Endothelial cell of umbilical vein (primary cell): ENCODE results near the gene RSPO1. TPM values are rescaled to one million over a fixed set of nuclear protein-coding genes. Genes with fewer than 3 reads are reported as not detected.

ENCODE experiments used
- BruUV-seq: library from RNA; stranded (reverse); fragments of 400-500 nt; replicated peaks from 2 replicates; lab custom pipeline; 2021; lab: Mats Ljungman, UMichigan
- CTCF ChIA-PET: fragments of 300-600, 350-600 bp; sonication (Branson Sonifier 250); formaldehyde crosslinking; loops from one replicate; lab custom pipeline; 2021; ENCODE audit warnings: antibody characterized with exemption, inconsistent platforms; lab: Charles Lee
- POLR2A ChIA-PET: fragments of 300-600, 350-600 bp; sonication (Branson Sonifier 250); formaldehyde crosslinking; loops from one replicate; lab custom pipeline; 2021; ENCODE audit warnings: antibody characterized with exemption, inconsistent platforms; lab: Charles Lee
- DNase-seq: peaks from one replicate; pipeline ENCODE4 v3.0.0-alpha.2; 2011; ENCODE audit warnings: low read depth, low spot score
- FAIRE-seq: peaks from 2 replicates; lab custom pipeline; 2011; peaks lifted over from hg19 to GRCh38; lab: Jason Lieb, UNC
- H2AFZ ChIP-seq: 2 replicates; pipeline ENCODE4 v1.6.0; 2012; ENCODE audit warnings: low read depth, low read length, control low read depth, inconsistent platforms
- H3K27ac ChIP-seq: 2 replicates; pipeline ENCODE4 v1.5.1; 2011; ENCODE audit warnings: low read depth, mild to moderate bottlenecking, control low read depth, low read length, moderate library complexity; ENCODE audit not compliant: insufficient read depth
- H3K27me3 ChIP-seq, 2 experiments: 2 replicates each; pipeline versions ENCODE4 v1.6.0 to v1.6.1; 2011; ENCODE audit warnings: low read length in 2 of 2, mixed read lengths in 1 of 2; ENCODE audit not compliant: control insufficient read depth in 2 of 2, insufficient read depth in 2 of 2
- H3K36me3 ChIP-seq, 2 experiments: 2 replicates in 1 of 2; 3 replicates in 1 of 2; pipeline ENCODE4 v1.5.1; 2011; ENCODE audit warnings: low read length in 2 of 2, mild to moderate bottlenecking in 1 of 2, moderate library complexity in 1 of 2; ENCODE audit not compliant: control insufficient read depth in 2 of 2, insufficient read depth in 2 of 2; ENCODE audit errors: extremely low read depth in 1 of 2
- H3K4me1 ChIP-seq: 3 replicates; pipeline ENCODE4 v1.5.1; 2011; ENCODE audit warnings: mild to moderate bottlenecking, low read length; ENCODE audit not compliant: control insufficient read depth, insufficient read depth; ENCODE audit errors: extremely low read depth
- H3K4me2 ChIP-seq: 2 replicates; pipeline ENCODE4 v1.6.1; 2011; ENCODE audit warnings: low read length, control low read depth, mixed read lengths; ENCODE audit not compliant: insufficient read depth
- H3K4me3 ChIP-seq, 3 experiments: fragments of 200-600 bp in 1 of 3; sonication (generic), shearing (Covaris generic) in 1 of 3; replicated peaks in 1 of 3; 2 replicates each; pipeline ENCODE4 v1.5.1; 2011 to 2016; ENCODE audit warnings: control low read depth in 3 of 3, low read length in 3 of 3, mild to moderate bottlenecking in 2 of 3, inconsistent platforms in 1 of 3, low read depth in 1 of 3, moderate library complexity in 1 of 3; ENCODE audit not compliant: insufficient read depth in 1 of 3
- H3K79me2 ChIP-seq: 2 replicates; pipeline ENCODE4 v1.6.0; 2012; ENCODE audit warnings: low read length, inconsistent platforms; ENCODE audit not compliant: control insufficient read depth, insufficient read depth
- H3K9ac ChIP-seq: replicated peaks from 2 replicates; pipeline ENCODE3; 2011; ENCODE audit warnings: low read length, control low read depth; ENCODE audit not compliant: insufficient read depth; ENCODE audit errors: extremely low read depth
- H3K9me1 ChIP-seq: replicated peaks from 3 replicates; pipeline ENCODE4 v1.6.0; 2011; ENCODE audit warnings: mild to moderate bottlenecking, low read length; ENCODE audit not compliant: control insufficient read depth, insufficient read depth; ENCODE audit errors: extremely low read depth
- H3K9me3 ChIP-seq: replicated peaks from 2 replicates; pipeline ENCODE4 v1.5.1; 2012; ENCODE audit warnings: low read length, inconsistent platforms; ENCODE audit not compliant: control insufficient read depth, insufficient read depth
- H4K20me1 ChIP-seq: replicated peaks from 2 replicates; pipeline ENCODE3; 2011; ENCODE audit warnings: mild to moderate bottlenecking, low read length; ENCODE audit not compliant: control insufficient read depth, insufficient read depth; ENCODE audit errors: extremely low read depth
- EZH2 ChIP-seq: IDR thresholded peaks from 2 replicates; pipeline ENCODE4 v1.6.1; 2012; ENCODE audit warnings: borderline replicate concordance, low read depth, mild to moderate bottlenecking, moderate library complexity, low read length, inconsistent platforms; ENCODE audit not compliant: severe bottlenecking
- FOS ChIP-seq: IDR thresholded peaks from 2 replicates; pipeline ENCODE4 v1.6.1; 2011; ENCODE audit warnings: mild to moderate bottlenecking, low read length, moderate library complexity, borderline replicate concordance; ENCODE audit not compliant: insufficient read depth
- GATA2 ChIP-seq: IDR thresholded peaks from 2 replicates; pipeline ENCODE4 v1.7.0; 2011; ENCODE audit warnings: low read depth, mild to moderate bottlenecking, moderate library complexity, mixed read lengths, low read length; ENCODE audit not compliant: insufficient read length, insufficient read depth
- JUN ChIP-seq: IDR thresholded peaks from 2 replicates; pipeline ENCODE4 v1.6.1; 2011; ENCODE audit warnings: borderline replicate concordance, low read depth; ENCODE audit not compliant: insufficient read length, insufficient read depth
- MAX ChIP-seq: IDR thresholded peaks from 2 replicates; pipeline ENCODE4 v1.6.1; 2011; ENCODE audit not compliant: insufficient read depth, insufficient read length
- MYC ChIP-seq: IDR thresholded peaks from one replicate; pipeline ENCODE4 v1.6.1; 2011; ENCODE audit warnings: mild to moderate bottlenecking, low read depth, low read length
- POLR2A ChIP-seq: IDR thresholded peaks from 2 replicates; pipeline ENCODE4 v1.6.1; 2012; ENCODE audit warnings: low read depth, mild to moderate bottlenecking, control low read depth, low read length
- POLR2AphosphoS5 ChIP-seq: IDR thresholded peaks from 2 replicates; pipeline ENCODE4 v1.6.1; 2012; ENCODE audit warnings: low read depth, mild to moderate bottlenecking, control low read depth, low read length, moderate library complexity; ENCODE audit not compliant: insufficient read depth
- dilution Hi-C: fragments of 300-500 bp; cut with MboI; formaldehyde crosslinking; loops from one replicate; pipeline ENCODE4 v1.15.0; 2019; ENCODE audit warnings: low sequenced_read_pairs; ENCODE audit not compliant: extremely low pct_ligation_motif_present
- intact Hi-C: fragments of 100-400 bp; cut with micrococcal nuclease; formaldehyde crosslinking; loops from one replicate; pipeline ENCODE4 v1.10.0; 2022
- polyA plus RNA-seq, 4 experiments: library from polyadenylated mRNA; depleted of rRNA in 3 of 4; stranded (reverse) in 3 of 4; unstranded in 1 of 4; fragments of >200 nt; gene quantifications; 2 replicates each; pipeline versions ENCODE4 v1.2.1 to v1.2.3, GENCODE V29; 2011 to 2012; ENCODE audit warnings: missing spikeins in 1 of 4
- total RNA-seq: library from RNA; stranded (reverse); gene quantifications from 2 replicates; pipeline ENCODE4 v1.2.3, GENCODE V29; 2021
- TF ChIP-seq, protein P1 (sequence below), 2 donors: IDR thresholded peaks; 1 replicate in 1 of 2; 2 replicates in 1 of 2; pipeline ENCODE4 v1.5.1; 2011; ENCODE audit warnings: low read length in 2 of 2, mild to moderate bottlenecking in 2 of 2, moderate library complexity in 2 of 2, control low read depth in 1 of 2, inconsistent platforms in 1 of 2, low read depth in 1 of 2; ENCODE audit not compliant: insufficient read depth in 1 of 2; ENCODE audit errors: extremely low read depth in 1 of 2

Gene RSPO1
- total and polyA plus RNA-seq, 2 donors (not counting 3 experiments of a cell fraction or from before 2014, with no cell fraction given): not detected

GRCh38 chr1:37663426-37664000 is 28.8 kb upstream of the RSPO1 start:
- no peak overlapping the region for H2AFZ ChIP-seq
- H3K9me1 ChIP-seq: no peaks in the 10 kb centered on the region
- no peaks in the 10 kb centered on the region for H4K20me1 ChIP-seq
- H3K9ac ChIP-seq: no peak overlapping the region
- no TSS peak for BruUV-seq
- no peaks in the 10 kb centered on the region for H3K79me2 ChIP-seq
- FAIRE-seq (no peak), DNase-seq (no peak)
- H3K27ac ChIP-seq: no peak overlapping the region
- TF ChIP-seq POLR2AphosphoS5: no peak
- TF ChIP-seq EZH2: no peak
- TF ChIP-seq JUN: no peak
- TF ChIP-seq FOS: no peak
- TF ChIP-seq MYC: no peak
- TF ChIP-seq, protein P1, sequence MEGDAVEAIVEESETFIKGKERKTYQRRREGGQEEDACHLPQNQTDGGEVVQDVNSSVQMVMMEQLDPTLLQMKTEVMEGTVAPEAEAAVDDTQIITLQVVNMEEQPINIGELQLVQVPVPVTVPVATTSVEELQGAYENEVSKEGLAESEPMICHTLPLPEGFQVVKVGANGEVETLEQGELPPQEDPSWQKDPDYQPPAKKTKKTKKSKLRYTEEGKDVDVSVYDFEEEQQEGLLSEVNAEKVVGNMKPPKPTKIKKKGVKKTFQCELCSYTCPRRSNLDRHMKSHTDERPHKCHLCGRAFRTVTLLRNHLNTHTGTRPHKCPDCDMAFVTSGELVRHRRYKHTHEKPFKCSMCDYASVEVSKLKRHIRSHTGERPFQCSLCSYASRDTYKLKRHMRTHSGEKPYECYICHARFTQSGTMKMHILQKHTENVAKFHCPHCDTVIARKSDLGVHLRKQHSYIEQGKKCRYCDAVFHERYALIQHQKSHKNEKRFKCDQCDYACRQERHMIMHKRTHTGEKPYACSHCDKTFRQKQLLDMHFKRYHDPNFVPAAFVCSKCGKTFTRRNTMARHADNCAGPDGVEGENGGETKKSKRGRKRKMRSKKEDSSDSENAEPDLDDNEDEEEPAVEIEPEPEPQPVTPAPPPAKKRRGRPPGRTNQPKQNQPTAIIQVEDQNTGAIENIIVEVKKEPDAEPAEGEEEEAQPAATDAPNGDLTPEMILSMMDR (IDR thresholded peaks at IDR 0.05; ENCODE audit: extremely low read depth in 1 of 2, insufficient read depth in 1 of 2, low read depth in 1 of 2, low read length in 2 of 2): no peak
- no peak for TF ChIP-seq GATA2
- TF ChIP-seq MAX: no peak
- no peak for TF ChIP-seq POLR2A
- no peak overlapping the region for H3K4me3 ChIP-seq
- intact Hi-C loops (no loop called here), dilution Hi-C loops (no loop called here)
- POLR2A ChIA-PET: no interaction called here
- no peaks in the 10 kb centered on the region for H3K4me1 ChIP-seq
- H3K4me2 ChIP-seq: no peak overlapping the region
- H3K36me3 ChIP-seq: no peaks in the 10 kb centered on the region
- CTCF ChIA-PET: interaction anchor here (1.6 kb wide), 1 partner anchor 18 kb away, joined by 4 read pairs; no protein-coding TSS in a partner anchor
- H3K9me3 ChIP-seq: no peaks in the 10 kb centered on the region
- peaks cover 0 to 6% of the 10 kb centered on the region in 2 experiments for H3K27me3 ChIP-seq
